Endothelial cell (in vitro differentiated cells): ENCODE data around the gene ZP4. TPM values are rescaled to one million over a fixed set of nuclear protein-coding genes. Genes with fewer than 3 reads are reported as not detected.
A peak's percentile ranks its signal among the peaks of the same experiment; 100 is the strongest.

Experiments used
- DNase-seq: peaks from one replicate; pipeline ENCODE4 v3.0.0; 2021; ENCODE audit warnings: low spot score
- H3K27ac Mint-ChIP-seq: one replicate; pipeline ENCODE4 v1.8.0; 2021; ENCODE audit warnings: mixed read lengths, inconsistent platforms; ENCODE audit not compliant: unreplicated experiment
- H3K27me3 Mint-ChIP-seq: one replicate; pipeline ENCODE4 v1.8.0; 2021; ENCODE audit warnings: mild to moderate bottlenecking, moderate library complexity, mixed read lengths, inconsistent platforms; ENCODE audit not compliant: unreplicated experiment
- H3K36me3 Mint-ChIP-seq: one replicate; pipeline ENCODE4 v1.8.0; 2021; ENCODE audit warnings: mild to moderate bottlenecking, low read depth, mixed read lengths, inconsistent platforms; ENCODE audit not compliant: unreplicated experiment
- H3K4me1 Mint-ChIP-seq: one replicate; pipeline ENCODE4 v1.8.0; 2021; ENCODE audit warnings: mild to moderate bottlenecking, mixed read lengths, inconsistent platforms; ENCODE audit not compliant: unreplicated experiment
- H3K4me3 Mint-ChIP-seq: one replicate; pipeline ENCODE4 v1.8.0; 2021; ENCODE audit warnings: mild to moderate bottlenecking, mixed read lengths, inconsistent platforms; ENCODE audit not compliant: unreplicated experiment
- H3K9me3 Mint-ChIP-seq: one replicate; pipeline ENCODE4 v1.8.0; 2021; ENCODE audit warnings: mixed read lengths, inconsistent platforms; ENCODE audit not compliant: unreplicated experiment
- CTCF ChIP-seq: fragments of 200-600 bp; sonication (generic); IDR thresholded peaks from one replicate; pipeline ENCODE4 v1.5.0; 2021; ENCODE audit warnings: antibody characterized with exemption; ENCODE audit not compliant: unreplicated experiment
- total RNA-seq: library from RNA; stranded (reverse); fragmentation: NEBNext Ultra II Directional; extraction: Animal tissue kit (Norgen Biotek cat#: 25700); gene quantifications from one replicate; pipeline ENCODE4 v1.2.1, GENCODE V29; 2021; ENCODE audit not compliant: unreplicated experiment

Gene ZP4
- total RNA-seq, 1 donor from 2014 or later, result not detected

- Mint-ChIP-seq H3K4me1 (no peaks in the 10 kb centered on the region), H3K27ac (no peak overlapping the region), H3K4me3 (no peak overlapping the region), H3K9me3 (no peaks in the 10 kb centered on the region), H3K36me3 (no peaks in the 10 kb centered on the region), H3K27me3 (no peaks in the 10 kb centered on the region)
- DNase-seq, result no peak
- no peak for TF ChIP-seq CTCF
These were observed 17.1 kb downstream of the ZP4 start for GRCh38 chr1:237873487-237874211.

- Mint-ChIP-seq H3K27me3 (no peaks in the 10 kb centered on the region), H3K36me3 (no peaks in the 10 kb centered on the region), H3K27ac (no peak overlapping the region), H3K9me3 (no peaks in the 10 kb centered on the region), H3K4me3 (no peak overlapping the region), H3K4me1 (peaks cover 9% of the 10 kb centered on the region)
- no peak for DNase-seq
- no peak for TF ChIP-seq CTCF
These were observed 21.7 kb downstream of the ZP4 start for GRCh38 chr1:237868817-237869600.

GRCh38 chr1:237867380-237867888 lies 23.3 kb downstream of the ZP4 start:
- TF ChIP-seq CTCF, result no peak
- Mint-ChIP-seq H3K27ac (no peak overlapping the region), H3K36me3 (no peaks in the 10 kb centered on the region), H3K4me1 (peaks cover 9% of the 10 kb centered on the region), H3K27me3 (peaks cover 2% of the 10 kb centered on the region), H3K9me3 (no peaks in the 10 kb centered on the region), H3K4me3 (no peak overlapping the region)
- no peak for DNase-seq

- peak; percentile 79 for DNase-seq
- Mint-ChIP-seq H3K27ac (no peak overlapping the region), H3K4me1 (peaks cover 9% of the 10 kb centered on the region), H3K36me3 (no peaks in the 10 kb centered on the region), H3K27me3 (peaks cover 2% of the 10 kb centered on the region), H3K9me3 (no peaks in the 10 kb centered on the region), H3K4me3 (no peak overlapping the region)
- TF ChIP-seq CTCF, result peak; percentile 91
These were observed 26.1 kb downstream of the ZP4 start for GRCh38 chr1:237864338-237865244.
